ENCODE data around the gene FGL2. TPM values are rescaled to one million over a fixed set of nuclear protein-coding genes. Genes with fewer than 3 reads are reported as not detected.

Gene FGL2
- total and polyA plus RNA-seq, 7 donors = 2.1 to 8.8 (median 3.8) TPM

DNA sequence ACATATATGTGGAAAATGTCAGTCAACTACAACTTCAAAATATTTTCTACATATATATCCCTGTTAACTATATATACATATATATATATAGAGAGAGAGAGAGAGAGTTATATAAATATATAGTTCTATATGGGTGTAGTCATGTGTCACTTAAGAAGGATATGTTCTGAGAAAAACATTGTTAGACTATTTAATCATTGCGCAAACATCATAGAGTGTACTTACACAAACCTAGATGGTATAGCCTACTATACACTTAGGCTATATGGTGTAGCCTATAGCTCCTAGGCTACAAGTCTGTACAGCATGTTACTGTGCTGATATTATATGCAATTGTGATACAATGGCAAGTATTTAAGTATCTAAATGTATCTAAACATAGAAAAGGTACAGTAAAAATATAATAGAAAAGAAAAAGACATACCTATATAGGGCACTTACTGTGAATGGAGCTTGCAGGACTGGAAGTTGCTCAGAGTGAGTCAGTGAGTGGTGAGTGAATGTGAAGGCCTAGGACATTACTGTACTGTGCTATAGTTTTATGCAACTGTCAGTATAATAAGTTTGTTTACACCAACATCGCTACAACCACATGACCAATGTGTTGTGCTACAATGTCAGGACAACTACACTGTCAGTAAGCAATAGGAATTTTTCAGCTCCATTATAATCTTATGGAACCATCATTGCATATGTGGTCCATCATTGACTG lies 18.0 kb upstream of the FGL2 start:
- WGBS, 3 donors = 93 to 100% (median 97%) methylated on average over 2 of the region's 2 CpGs
- H3K27ac ChIP-seq = no peak overlapping the region

GRCh38 chr7:77216181-77216845 lies 16.7 kb upstream of the FGL2 start:
- no peak for DNase-seq
- intact Hi-C loops (cut with DNase I) = no loop called here
- TF ChIP-seq, protein P1, sequence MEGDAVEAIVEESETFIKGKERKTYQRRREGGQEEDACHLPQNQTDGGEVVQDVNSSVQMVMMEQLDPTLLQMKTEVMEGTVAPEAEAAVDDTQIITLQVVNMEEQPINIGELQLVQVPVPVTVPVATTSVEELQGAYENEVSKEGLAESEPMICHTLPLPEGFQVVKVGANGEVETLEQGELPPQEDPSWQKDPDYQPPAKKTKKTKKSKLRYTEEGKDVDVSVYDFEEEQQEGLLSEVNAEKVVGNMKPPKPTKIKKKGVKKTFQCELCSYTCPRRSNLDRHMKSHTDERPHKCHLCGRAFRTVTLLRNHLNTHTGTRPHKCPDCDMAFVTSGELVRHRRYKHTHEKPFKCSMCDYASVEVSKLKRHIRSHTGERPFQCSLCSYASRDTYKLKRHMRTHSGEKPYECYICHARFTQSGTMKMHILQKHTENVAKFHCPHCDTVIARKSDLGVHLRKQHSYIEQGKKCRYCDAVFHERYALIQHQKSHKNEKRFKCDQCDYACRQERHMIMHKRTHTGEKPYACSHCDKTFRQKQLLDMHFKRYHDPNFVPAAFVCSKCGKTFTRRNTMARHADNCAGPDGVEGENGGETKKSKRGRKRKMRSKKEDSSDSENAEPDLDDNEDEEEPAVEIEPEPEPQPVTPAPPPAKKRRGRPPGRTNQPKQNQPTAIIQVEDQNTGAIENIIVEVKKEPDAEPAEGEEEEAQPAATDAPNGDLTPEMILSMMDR (IDR thresholded peaks at IDR 0.05) = no peak
- Histone ChIP-seq H3K27me3 (ENCODE audit: insufficient read depth in 3 of 3, low read length in 2 of 3) (no peaks in the 10 kb centered on the region), H3K27ac (no peak overlapping the region), H3K4me3 (no peak overlapping the region), H3K9me3 (peaks cover 3% of the 10 kb centered on the region), H3K36me3 (ENCODE audit: insufficient read depth in 1 of 2, low read depth in 1 of 2) (no peaks in the 10 kb centered on the region), H3K4me1 (no peaks in the 10 kb centered on the region)
- WGBS, 3 donors = 69 to 79% (median 72%) methylated on average over 3 of the region's 3 CpGs
- ATAC-seq = no peak

More for the DNA sequence above, 18.0 kb upstream of the FGL2 start:
- ATAC-seq (no peak), DNase-seq (no peak)
- TF ChIP-seq, protein P1 (IDR thresholded peaks at IDR 0.05) = no peak
- Histone ChIP-seq H3K36me3 (ENCODE audit: insufficient read depth in 1 of 2, low read depth in 1 of 2) (no peaks in the 10 kb centered on the region), H3K4me1 (no peaks in the 10 kb centered on the region), H3K4me3 (no peak overlapping the region), H3K27me3 (ENCODE audit: insufficient read depth in 3 of 3, low read length in 2 of 3) (no peaks in the 10 kb centered on the region), H3K9me3 (peaks cover 3% of the 10 kb centered on the region)
- intact Hi-C loops (cut with DNase I) = no loop called here

DNA sequence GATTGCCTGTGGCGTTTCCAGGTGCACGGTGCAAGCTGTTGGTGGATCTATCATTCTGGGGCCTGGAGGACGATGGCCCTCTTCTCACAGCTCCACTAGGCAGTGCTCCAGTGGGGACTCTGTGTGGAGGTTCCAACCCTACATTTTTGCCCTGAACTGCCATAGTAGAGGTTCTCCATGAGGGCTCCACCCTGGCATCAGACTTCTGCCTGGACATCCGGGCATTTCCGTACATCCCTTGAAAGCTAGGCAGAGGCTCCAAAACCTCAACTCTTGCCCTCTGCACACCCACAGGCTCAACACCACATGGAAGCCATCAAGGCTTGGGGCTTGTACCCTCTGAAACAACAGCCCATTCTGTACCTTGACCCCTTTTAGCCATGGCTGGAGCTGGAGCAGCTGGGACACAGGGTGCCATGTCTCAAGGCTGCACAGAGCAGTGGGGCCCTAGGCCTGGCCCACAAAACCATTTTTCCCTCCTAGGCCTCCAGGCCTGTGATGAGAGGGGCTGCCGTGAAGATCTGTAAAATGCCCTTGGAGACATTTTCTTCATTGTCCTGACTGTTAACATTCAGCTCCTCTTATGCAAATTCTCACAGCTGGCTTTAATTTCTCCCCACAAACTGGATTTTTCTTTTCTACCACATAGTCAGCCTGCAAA lies 10.0 kb upstream of the FGL2 start:
- WGBS, 3 donors = 92 to 97% (median 93%) methylated on average over 6 of the region's 6 CpGs
- intact Hi-C loops (cut with DNase I) = no loop called here
- ATAC-seq = no peak

DNA sequence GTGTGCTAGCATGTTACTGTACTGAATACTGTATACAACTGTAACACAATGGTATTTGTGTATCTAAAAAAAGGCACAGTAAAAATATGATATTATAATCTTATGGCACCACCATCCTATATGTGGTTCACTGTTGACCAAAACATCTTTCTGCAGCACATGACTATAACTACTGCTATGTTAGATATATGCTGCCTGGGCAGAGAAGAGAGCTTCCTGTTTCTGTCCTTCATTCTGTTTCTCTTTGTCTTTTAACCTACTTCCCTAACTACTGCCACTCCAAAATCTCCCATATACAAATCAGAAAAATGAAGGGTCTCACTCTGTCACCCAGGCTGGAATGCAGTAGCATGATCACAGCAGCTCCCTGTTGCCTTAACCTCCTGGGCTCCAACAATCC lies 8.8 kb upstream of the FGL2 start:
- Histone ChIP-seq H3K4me1 (no peaks in the 10 kb centered on the region), H3K36me3 (ENCODE audit: insufficient read depth in 1 of 2, low read depth in 1 of 2) (no peaks in the 10 kb centered on the region), H3K4me3 (no peak overlapping the region), H3K9me3 (peaks cover 10% of the 10 kb centered on the region), H3K27ac (no peak overlapping the region), H3K27me3 (ENCODE audit: insufficient read depth in 3 of 3, low read length in 2 of 3) (no peaks in the 10 kb centered on the region)
- DNase-seq = no peak
- no peak for ATAC-seq
- TF ChIP-seq, protein P1 (IDR thresholded peaks at IDR 0.05) = no peak
- intact Hi-C loops (cut with DNase I) = no loop called here

More for the DNA sequence above, 10.0 kb upstream of the FGL2 start:
- Histone ChIP-seq H3K4me3 (no peak overlapping the region), H3K9me3 (peaks cover 10% of the 10 kb centered on the region), H3K4me1 (no peaks in the 10 kb centered on the region), H3K27ac (no peak overlapping the region), H3K27me3 (ENCODE audit: insufficient read depth in 3 of 3, low read length in 2 of 3) (no peaks in the 10 kb centered on the region), H3K36me3 (ENCODE audit: insufficient read depth in 1 of 2, low read depth in 1 of 2) (no peaks in the 10 kb centered on the region)
- no peak for DNase-seq
- TF ChIP-seq, protein P1 (IDR thresholded peaks at IDR 0.05) = no peak

All from psoas muscle (tissue), 8 donors.